ENCODE measurements around the gene DYSF. TPM values are rescaled to one million over a fixed set of nuclear protein-coding genes. Genes with fewer than 3 reads are reported as not detected.

The DYSF gene
- total RNA-seq, 4 donors from 2014 or later = 4.2 to 12.0 (median 5.9) TPM

DNA sequence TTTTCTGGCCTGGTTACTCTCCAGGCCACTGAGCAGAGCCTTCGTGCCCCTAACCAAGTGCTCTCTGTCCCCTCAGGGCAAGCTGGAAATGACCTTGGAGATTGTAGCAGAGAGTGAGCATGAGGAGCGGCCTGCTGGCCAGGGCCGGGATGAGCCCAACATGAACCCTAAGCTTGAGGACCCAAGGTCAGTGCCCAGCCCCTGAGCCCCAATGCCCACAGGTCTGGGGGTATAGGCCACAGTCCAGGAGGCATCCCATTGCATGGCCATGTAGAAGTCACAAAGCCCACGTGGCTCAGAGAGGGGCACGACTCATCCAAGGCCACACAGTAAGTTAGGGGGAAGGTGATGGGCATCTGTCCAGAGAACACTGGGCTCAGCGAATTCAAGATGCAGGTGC is 227.6 kb downstream of the DYSF start:
- H3K9me3 ChIP-seq = no peaks in the 10 kb centered on the region
- no peak for TF ChIP-seq POLR2A (IDR thresholded peaks at IDR 0.05)
- TF ChIP-seq EP300 (IDR thresholded peaks at IDR 0.05) = no peak
- TF ChIP-seq, protein P1, sequence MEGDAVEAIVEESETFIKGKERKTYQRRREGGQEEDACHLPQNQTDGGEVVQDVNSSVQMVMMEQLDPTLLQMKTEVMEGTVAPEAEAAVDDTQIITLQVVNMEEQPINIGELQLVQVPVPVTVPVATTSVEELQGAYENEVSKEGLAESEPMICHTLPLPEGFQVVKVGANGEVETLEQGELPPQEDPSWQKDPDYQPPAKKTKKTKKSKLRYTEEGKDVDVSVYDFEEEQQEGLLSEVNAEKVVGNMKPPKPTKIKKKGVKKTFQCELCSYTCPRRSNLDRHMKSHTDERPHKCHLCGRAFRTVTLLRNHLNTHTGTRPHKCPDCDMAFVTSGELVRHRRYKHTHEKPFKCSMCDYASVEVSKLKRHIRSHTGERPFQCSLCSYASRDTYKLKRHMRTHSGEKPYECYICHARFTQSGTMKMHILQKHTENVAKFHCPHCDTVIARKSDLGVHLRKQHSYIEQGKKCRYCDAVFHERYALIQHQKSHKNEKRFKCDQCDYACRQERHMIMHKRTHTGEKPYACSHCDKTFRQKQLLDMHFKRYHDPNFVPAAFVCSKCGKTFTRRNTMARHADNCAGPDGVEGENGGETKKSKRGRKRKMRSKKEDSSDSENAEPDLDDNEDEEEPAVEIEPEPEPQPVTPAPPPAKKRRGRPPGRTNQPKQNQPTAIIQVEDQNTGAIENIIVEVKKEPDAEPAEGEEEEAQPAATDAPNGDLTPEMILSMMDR (IDR thresholded peaks at IDR 0.05) = no peak
- H3K27me3 ChIP-seq = no peaks in the 10 kb centered on the region
- no peak overlapping the region for H3K4me3 ChIP-seq
- no peak for DNase-seq (ENCODE audit: low spot score in 2 of 2)
- no peaks in the 10 kb centered on the region for H3K4me1 ChIP-seq
- H3K27ac ChIP-seq = no peak overlapping the region
- 93 to 96% methylated on average over 6 of the region's 6 CpGs for WGBS, 2 donors
- no peaks in the 10 kb centered on the region for H3K36me3 ChIP-seq

DNA sequence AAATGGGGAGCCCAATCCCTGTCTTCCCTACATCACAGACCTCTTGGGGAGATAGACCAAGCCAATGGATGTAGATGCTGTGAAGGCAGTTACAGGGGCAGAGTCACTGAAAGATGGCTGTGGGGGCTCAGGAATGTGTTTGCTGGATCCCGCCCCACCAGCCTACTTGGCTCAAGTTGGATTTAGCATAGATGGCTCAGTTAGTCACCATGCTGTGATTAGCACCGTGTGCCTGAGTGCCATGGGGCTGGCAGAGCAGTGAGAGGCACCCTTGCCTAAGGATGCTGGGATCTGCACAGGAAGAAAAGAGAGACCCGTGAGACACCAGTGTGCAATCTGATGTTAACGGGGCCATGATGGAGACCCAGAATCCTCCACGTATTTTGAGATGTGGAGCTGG is 228.3 kb downstream of the DYSF start:
- Histone ChIP-seq H3K9me3 (no peaks in the 10 kb centered on the region), H3K4me3 (no peak overlapping the region), H3K27me3 (no peaks in the 10 kb centered on the region), H3K36me3 (no peaks in the 10 kb centered on the region), H3K4me1 (no peaks in the 10 kb centered on the region), H3K27ac (no peak overlapping the region)
- WGBS, 2 donors = 81 to 96% methylated on average over 5 of the region's 5 CpGs
- no peak for DNase-seq (ENCODE audit: low spot score in 2 of 2)
- TF ChIP-seq EP300 (IDR thresholded peaks at IDR 0.05) (no peak), POLR2A (IDR thresholded peaks at IDR 0.05) (no peak)
- TF ChIP-seq, protein P1 (IDR thresholded peaks at IDR 0.05) = no peak

DNA sequence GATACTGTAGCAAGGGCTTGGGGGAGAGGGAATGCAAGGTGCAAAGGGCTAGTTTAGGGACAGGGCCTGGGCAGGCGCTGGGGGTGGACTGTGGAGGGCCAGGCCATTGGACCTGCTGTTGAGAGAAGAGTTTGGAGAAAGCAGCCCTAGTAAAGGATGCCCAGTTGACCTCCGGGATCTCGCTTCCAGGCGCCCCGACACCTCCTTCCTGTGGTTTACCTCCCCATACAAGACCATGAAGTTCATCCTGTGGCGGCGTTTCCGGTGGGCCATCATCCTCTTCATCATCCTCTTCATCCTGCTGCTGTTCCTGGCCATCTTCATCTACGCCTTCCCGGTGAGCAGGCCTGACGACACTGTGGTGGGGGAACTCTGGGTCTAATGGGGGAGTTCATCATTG is 229.0 kb downstream of the DYSF start:
- WGBS, 2 donors = 89 to 93% methylated on average over 10 to 11 of the region's 11 CpGs
- Histone ChIP-seq H3K9me3 (no peaks in the 10 kb centered on the region), H3K4me3 (no peak overlapping the region), H3K4me1 (no peaks in the 10 kb centered on the region), H3K27ac (no peak overlapping the region), H3K27me3 (no peaks in the 10 kb centered on the region), H3K36me3 (no peaks in the 10 kb centered on the region)
- TF ChIP-seq, protein P1 (IDR thresholded peaks at IDR 0.05) = no peak
- no peak for TF ChIP-seq POLR2A (IDR thresholded peaks at IDR 0.05)
- DNase-seq (ENCODE audit: low spot score in 2 of 2) = no peak

DNA sequence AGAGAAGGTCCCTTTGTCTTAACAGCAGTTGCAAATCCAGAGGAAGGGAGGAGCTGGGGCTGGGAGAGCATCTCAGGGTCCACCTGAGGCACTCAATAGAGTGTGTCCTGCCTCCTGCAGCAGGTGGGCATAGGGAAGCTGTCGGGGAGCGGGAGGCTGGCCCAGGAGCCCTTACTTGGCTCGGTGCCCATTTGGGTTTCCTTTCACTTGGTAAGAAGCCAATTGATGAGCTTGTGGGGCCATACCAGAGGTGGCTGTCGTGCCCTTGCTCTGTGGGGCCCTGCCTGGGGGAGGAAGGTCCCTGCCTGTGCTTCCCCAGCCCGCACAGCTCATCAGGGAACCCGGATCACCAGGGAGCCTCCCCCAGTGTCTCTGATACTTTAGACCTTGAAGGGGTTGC is 229.7 kb downstream of the DYSF start:
- no peak overlapping the region for H3K4me3 ChIP-seq
- no peaks in the 10 kb centered on the region for H3K4me1 ChIP-seq
- H3K36me3 ChIP-seq = no peaks in the 10 kb centered on the region
- H3K27ac ChIP-seq = no peak overlapping the region
- no peaks in the 10 kb centered on the region for H3K27me3 ChIP-seq
- TF ChIP-seq POLR2A (IDR thresholded peaks at IDR 0.05) (no peak), EP300 (IDR thresholded peaks at IDR 0.05) (no peak)
- TF ChIP-seq, protein P1 (IDR thresholded peaks at IDR 0.05) = no peak
- no peaks in the 10 kb centered on the region for H3K9me3 ChIP-seq
- DNase-seq (ENCODE audit: low spot score in 2 of 2) = no peak
- WGBS, 2 donors = 64 to 79% methylated on average over 6 of the region's 6 CpGs

DNA sequence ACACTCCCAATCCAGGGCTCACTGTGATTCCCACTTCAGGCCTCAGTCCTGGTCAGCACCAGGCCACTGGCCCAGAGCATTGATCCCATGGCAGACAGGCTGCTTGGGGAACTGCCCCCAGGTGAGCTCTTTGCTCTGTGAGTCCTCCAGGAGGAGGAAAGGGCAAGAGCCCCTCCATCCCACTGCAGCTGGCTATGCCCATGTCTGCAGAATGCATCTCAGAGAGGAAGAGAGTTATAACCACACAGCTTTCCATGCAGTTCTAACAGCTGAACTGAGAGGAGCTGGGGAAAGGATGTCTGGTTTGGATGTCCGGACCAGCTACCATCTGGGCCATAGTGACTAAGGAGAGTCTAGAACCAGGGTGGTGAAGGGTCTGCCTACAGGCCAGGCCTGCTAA is 230.3 kb downstream of the DYSF start:
- Histone ChIP-seq H3K36me3 (no peaks in the 10 kb centered on the region), H3K9me3 (no peaks in the 10 kb centered on the region), H3K4me3 (no peak overlapping the region), H3K27ac (no peak overlapping the region), H3K4me1 (no peaks in the 10 kb centered on the region), H3K27me3 (no peaks in the 10 kb centered on the region)
- no peak for TF ChIP-seq EP300 (IDR thresholded peaks at IDR 0.05)
- TF ChIP-seq, protein P1 (IDR thresholded peaks at IDR 0.05) = no peak
- 92 to 100% methylated on average over 1 of the region's 1 CpG for WGBS, 2 donors
- DNase-seq (ENCODE audit: low spot score in 2 of 2) = no peak
